Heart left ventricle (tissue), 16 donors: ENCODE results near the gene B4GALT2. TPM values are rescaled to one million over a fixed set of nuclear protein-coding genes. Genes with fewer than 3 reads are reported as not detected.

Experiments
- ATAC-seq, 4 donors: fragments of 200-7000 bp; cut with Tn5 transposase; one replicate each; pipeline ENCODE4 v1.9.1; 2020 to 2022; ENCODE audit warnings: moderate library complexity in 4 of 4, mild to moderate bottlenecking in 3 of 4, moderate number of reproducible peaks in 1 of 4
- DNase-seq, 5 donors: peaks; one replicate each; pipeline ENCODE4 v3.0.0-alpha.2; 2020
- H3K27ac ChIP-seq, 12 donors: fragments of 200-600 bp; sonication (generic) in 4 of 12; one replicate each; pipeline versions ENCODE4 v1.5.0 to v1.8.0; 2016 to 2022; ENCODE audit warnings: mild to moderate bottlenecking in 2 of 12
- H3K27me3 ChIP-seq, 9 donors: fragments of 200-600 bp; sonication (generic) in 2 of 9; one replicate each; pipeline versions ENCODE4 v1.5.1 to v1.8.0; 2016 to 2022; ENCODE audit warnings: mild to moderate bottlenecking in 3 of 9
- H3K36me3 ChIP-seq, 9 donors: fragments of 200-600 bp; sonication (generic) in 2 of 9; one replicate each; pipeline versions ENCODE4 v1.5.0 to v1.8.0; 2018 to 2022; ENCODE audit warnings: mild to moderate bottlenecking in 2 of 9
- H3K4me1 ChIP-seq, 12 donors: fragments of 200-600 bp; sonication (generic) in 4 of 12; one replicate each; pipeline versions ENCODE4 v1.5.0 to v1.8.0; 2016 to 2022; ENCODE audit warnings: mild to moderate bottlenecking in 3 of 12
- H3K4me3 ChIP-seq, 12 donors: fragments of 200-600 bp; sonication (generic) in 4 of 12; one replicate each; pipeline versions ENCODE4 v1.5.0 to v1.8.0; 2017 to 2022; ENCODE audit warnings: mild to moderate bottlenecking in 9 of 12, moderate library complexity in 4 of 12
- H3K9me3 ChIP-seq, 12 donors: fragments of 200-600 bp; sonication (generic) in 4 of 12; one replicate each; pipeline versions ENCODE4 v1.5.0 to v1.8.0; 2016 to 2022; ENCODE audit warnings: mild to moderate bottlenecking in 1 of 12
- POLR2A ChIP-seq, 2 donors: fragments of 450-650 bp; IDR thresholded peaks; one replicate each; pipeline ENCODE4 v1.6.1; 2017; ENCODE audit warnings: antibody characterized with exemption in 2 of 2, mild to moderate bottlenecking in 2 of 2, moderate library complexity in 2 of 2
- WGBS, 4 donors: extraction: QIAGEN DNeasy Blood & Tissue Kit in 2 of 4; methylation state at CpG; one replicate each; pipeline versions ENCODE4 v1.1.5 to v1.1.7; 2013 to 2018; 5-methylcytosine and 5-hydroxymethylcytosine counted together
- intact Hi-C, 10 donors: fragments of 100-400 bp; cut with DNase I; formaldehyde crosslinking; loops; one replicate each; pipeline versions ENCODE4 v1.11.1 to v1.14.2; 2022
- polyA plus RNA-seq, 2 donors: library from polyadenylated mRNA; stranded (reverse); fragments of 200-250 nt; gene quantifications; one replicate each; pipeline ENCODE4 v1.2.3, GENCODE V29; 2013
- total RNA-seq, 9 donors: library from RNA; depleted of rRNA in 2 of 9; stranded (reverse); fragments of >200 nt in 2 of 9; fragmentation: NEBNext Ultra II Directional in 3 of 9; extraction: Animal tissue kit (Norgen Biotek cat#: 25700) in 3 of 9; gene quantifications; one replicate each; pipeline versions ENCODE4 v1.1.0 to v1.2.4, GENCODE V29; 2016 to 2023
- TF ChIP-seq, protein P1 (sequence below), 12 donors: fragments of 200-600 bp; sonication (generic) in 4 of 12; IDR thresholded peaks; one replicate each; pipeline versions ENCODE4 v1.5.0 to v1.8.0; 2018 to 2022; ENCODE audit warnings: antibody characterized with exemption in 12 of 12, mild to moderate bottlenecking in 5 of 12
- donor health status: ischemic (EF 13 %, LVEDD 7.1; RV severe dilation, severe dysfunction).
- donor health status: healthy with polysubstance abuse.
- donor health status: DM: no; HTN: yes; CAD: no.
- donor health status: DM: no; HTN: no; CAD: no.
- donor health status: ischemic (EF 25% LVEDD 6.9; RV normal size, moderate dysfunction).
- donor health status: ischemic (EF 25% LVEDD 5.7; RV mildly dilated, moderate dysfunction).
- donor health status: healthy.
- donor health status: DM: yes; HTN: yes; CAD: no.
- donor health status: ischemic (EF 35%, LVEDD 5.7; RV mildly dilated, moderate dysfunction).
- donor health status: nonischemic (EF 11% LVEDD 7.7; RV severe dilation, severe dysfunction).
- donor health status: DM: yes; HTN: yes; CAD: no.
- donor health status: PGD.
- donor health status: ischemic (EF 29% LVEDD 5.4; RV normal size, mild dysfunction).
- donor health status: nonischemic (EF 23%, LVEDD 6.1; RV moderate dilation, normal function).

B4GALT2 gene
- total and polyA plus RNA-seq, 11 donors, result 26.8 to 65.7 (median 40.2) TPM

- H3K27me3 ChIP-seq, result no peaks in the 10 kb centered on the region
- peak overlapping the region; percentile 61 to 97 (median 79) for H3K4me3 ChIP-seq
- intact Hi-C loops, result no loop called here
- ATAC-seq (peak in 3 of 4 donors; percentile 23 to 60 (median 42)), DNase-seq (peak; percentile 57 to 80 (median 69))
- H3K9me3 ChIP-seq, result no peaks in the 10 kb centered on the region
- TF ChIP-seq, protein P1, sequence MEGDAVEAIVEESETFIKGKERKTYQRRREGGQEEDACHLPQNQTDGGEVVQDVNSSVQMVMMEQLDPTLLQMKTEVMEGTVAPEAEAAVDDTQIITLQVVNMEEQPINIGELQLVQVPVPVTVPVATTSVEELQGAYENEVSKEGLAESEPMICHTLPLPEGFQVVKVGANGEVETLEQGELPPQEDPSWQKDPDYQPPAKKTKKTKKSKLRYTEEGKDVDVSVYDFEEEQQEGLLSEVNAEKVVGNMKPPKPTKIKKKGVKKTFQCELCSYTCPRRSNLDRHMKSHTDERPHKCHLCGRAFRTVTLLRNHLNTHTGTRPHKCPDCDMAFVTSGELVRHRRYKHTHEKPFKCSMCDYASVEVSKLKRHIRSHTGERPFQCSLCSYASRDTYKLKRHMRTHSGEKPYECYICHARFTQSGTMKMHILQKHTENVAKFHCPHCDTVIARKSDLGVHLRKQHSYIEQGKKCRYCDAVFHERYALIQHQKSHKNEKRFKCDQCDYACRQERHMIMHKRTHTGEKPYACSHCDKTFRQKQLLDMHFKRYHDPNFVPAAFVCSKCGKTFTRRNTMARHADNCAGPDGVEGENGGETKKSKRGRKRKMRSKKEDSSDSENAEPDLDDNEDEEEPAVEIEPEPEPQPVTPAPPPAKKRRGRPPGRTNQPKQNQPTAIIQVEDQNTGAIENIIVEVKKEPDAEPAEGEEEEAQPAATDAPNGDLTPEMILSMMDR (IDR thresholded peaks at IDR 0.05), result no peak
- TF ChIP-seq POLR2A (IDR thresholded peaks at IDR 0.05), result no peak
- H3K4me1 ChIP-seq, result peaks cover 0 to 49% (median 40%) of the 10 kb centered on the region in 12 donors
- 0 to 8% (median 3%) methylated on average over 8 to 45 of the region's 45 CpGs for WGBS, 4 donors
- H3K27ac ChIP-seq, result peak overlapping the region in 11 of 12 donors; percentile 34 to 76 (median 60)
- peaks cover 0 to 29% (median 19%) of the 10 kb centered on the region in 9 donors for H3K36me3 ChIP-seq
Measured at GRCh38 chr1:43979528-43980254, 681 bp downstream of the B4GALT2 start.

- Histone ChIP-seq H3K4me1 (peaks cover 0 to 46% (median 39%) of the 10 kb centered on the region in 12 donors), H3K4me3 (peak overlapping the region in 10 of 12 donors; percentile 67 to 97 (median 82)), H3K27me3 (no peaks in the 10 kb centered on the region), H3K9me3 (no peaks in the 10 kb centered on the region), H3K27ac (peak overlapping the region in 6 of 12 donors; percentile 46 to 76 (median 68)), H3K36me3 (peaks cover 0 to 31% (median 20%) of the 10 kb centered on the region in 9 donors)
- TF ChIP-seq POLR2A (IDR thresholded peaks at IDR 0.05), result no peak
- 71 to 91% (median 75%) methylated on average over 9 to 13 of the region's 13 CpGs for WGBS, 4 donors
- intact Hi-C loops, result no loop called here
- no peak for ATAC-seq
- no peak for DNase-seq
Measured at GRCh38 chr1:43980255-43981134, 1.5 kb downstream of the B4GALT2 start.

GRCh38 chr1:43981135-43981491 lies 2.1 kb downstream of the B4GALT2 start:
- no peak for DNase-seq
- no peak for ATAC-seq
- H3K27ac ChIP-seq, result no peak overlapping the region
- intact Hi-C loops, result no loop called here
- no peaks in the 10 kb centered on the region for H3K9me3 ChIP-seq
- TF ChIP-seq, protein P1 (IDR thresholded peaks at IDR 0.05), result no peak
- no peak for TF ChIP-seq POLR2A (IDR thresholded peaks at IDR 0.05)
- WGBS, 4 donors, result 89 to 98% (median 94%) methylated on average over 16 to 20 of the region's 20 CpGs
- peaks cover 0 to 40% (median 33%) of the 10 kb centered on the region in 12 donors for H3K4me1 ChIP-seq
- no peak overlapping the region for H3K4me3 ChIP-seq
- no peaks in the 10 kb centered on the region for H3K27me3 ChIP-seq
- peaks cover 0 to 34% (median 24%) of the 10 kb centered on the region in 9 donors for H3K36me3 ChIP-seq

GRCh38 chr1:43981636-43982035 lies 2.6 kb downstream of the B4GALT2 start:
- peaks cover 0 to 35% (median 27%) of the 10 kb centered on the region in 12 donors for H3K4me1 ChIP-seq
- ATAC-seq, result no peak
- no peaks in the 10 kb centered on the region for H3K27me3 ChIP-seq
- intact Hi-C loops, result no loop called here
- 94 to 97% (median 97%) methylated on average over 20 of the region's 20 CpGs for WGBS, 4 donors
- no peaks in the 10 kb centered on the region for H3K9me3 ChIP-seq
- no peak for DNase-seq
- peaks cover 0 to 30% (median 19%) of the 10 kb centered on the region in 9 donors for H3K36me3 ChIP-seq
- H3K27ac ChIP-seq, result no peak overlapping the region
- no peak overlapping the region for H3K4me3 ChIP-seq
- TF ChIP-seq POLR2A (IDR thresholded peaks at IDR 0.05), result no peak
- TF ChIP-seq, protein P1 (IDR thresholded peaks at IDR 0.05), result no peak
